Dendritic cell treated with granulocyte-macrophage colony-stimulating factor and Interleukin-4, amounts not matched to agents 40 ng/mL and 50 ng/mL, for 4 days (primary cell): ENCODE results near the gene PIAS1.

Experiments
- H3K27ac Mint-ChIP-seq: one replicate; pipeline ENCODE4 v1.8.0; 2022; ENCODE audit warnings: mild to moderate bottlenecking, mixed read lengths
- H3K27me3 Mint-ChIP-seq: one replicate; pipeline ENCODE4 v1.8.0; 2022; ENCODE audit warnings: mild to moderate bottlenecking, mixed read lengths
- H3K36me3 Mint-ChIP-seq: one replicate; pipeline ENCODE4 v1.8.0; 2022; ENCODE audit warnings: low read depth, mixed read lengths
- H3K4me1 Mint-ChIP-seq: one replicate; pipeline ENCODE4 v1.8.0; 2022; ENCODE audit warnings: low read depth, mixed read lengths
- H3K4me3 Mint-ChIP-seq: one replicate; pipeline ENCODE4 v1.8.0; 2022; ENCODE audit warnings: mild to moderate bottlenecking, moderate library complexity, mixed read lengths
- H3K9me3 Mint-ChIP-seq: one replicate; pipeline ENCODE4 v1.8.0; 2022; ENCODE audit warnings: mixed read lengths
- intact Hi-C: fragments of 100-400 bp; cut with micrococcal nuclease; formaldehyde crosslinking; loops from one replicate; pipeline ENCODE4 v1.15.0; 2022

Gene PIAS1

GRCh38 chr15:68129072-68129471, 75.0 kb downstream of the PIAS1 start:
- no peaks in the 10 kb centered on the region for H3K27me3 Mint-ChIP-seq
- H3K36me3 Mint-ChIP-seq = peaks cover 39% of the 10 kb centered on the region
- intact Hi-C loops = no loop called here
- H3K4me1 Mint-ChIP-seq = peaks cover 26% of the 10 kb centered on the region
- H3K27ac Mint-ChIP-seq = no peak overlapping the region
- H3K9me3 Mint-ChIP-seq = no peaks in the 10 kb centered on the region
- no peak overlapping the region for H3K4me3 Mint-ChIP-seq

GRCh38 chr15:68130851-68131250, 76.7 kb downstream of the PIAS1 start:
- H3K9me3 Mint-ChIP-seq = no peaks in the 10 kb centered on the region
- H3K36me3 Mint-ChIP-seq = peaks cover 22% of the 10 kb centered on the region
- H3K4me1 Mint-ChIP-seq = peaks cover 14% of the 10 kb centered on the region
- H3K27ac Mint-ChIP-seq = no peak overlapping the region
- no peak overlapping the region for H3K4me3 Mint-ChIP-seq
- no peaks in the 10 kb centered on the region for H3K27me3 Mint-ChIP-seq
- intact Hi-C loops = no loop called here

DNA sequence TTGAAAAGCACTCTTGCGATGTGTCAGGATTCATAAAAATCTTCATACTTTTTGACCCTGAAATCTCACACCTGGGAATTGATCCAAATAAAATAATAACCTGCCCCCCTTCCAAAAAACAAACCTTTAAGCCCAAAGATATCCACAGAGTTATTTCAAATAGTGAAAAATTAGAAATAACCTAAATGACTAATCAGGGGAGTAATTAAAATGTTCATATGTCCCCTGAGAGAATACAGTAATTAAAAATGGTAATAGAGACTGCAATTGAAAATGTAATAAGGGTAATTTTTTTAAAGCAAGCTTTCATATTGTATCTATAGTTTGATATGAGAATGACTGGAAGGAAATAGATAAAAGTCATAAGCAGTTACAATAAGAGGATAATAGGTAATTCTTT, 83.0 kb downstream of the PIAS1 start:
- intact Hi-C loops = no loop called here
- H3K27me3 Mint-ChIP-seq = no peaks in the 10 kb centered on the region
- H3K9me3 Mint-ChIP-seq = no peaks in the 10 kb centered on the region
- H3K4me1 Mint-ChIP-seq = peaks cover 6% of the 10 kb centered on the region
- H3K36me3 Mint-ChIP-seq = peaks cover 18% of the 10 kb centered on the region
- H3K4me3 Mint-ChIP-seq = no peak overlapping the region
- no peak overlapping the region for H3K27ac Mint-ChIP-seq

- Mint-ChIP-seq H3K9me3 (no peaks in the 10 kb centered on the region), H3K27me3 (no peaks in the 10 kb centered on the region), H3K27ac (no peak overlapping the region), H3K4me3 (no peak overlapping the region), H3K36me3 (peaks cover 46% of the 10 kb centered on the region), H3K4me1 (peaks cover 11% of the 10 kb centered on the region)
- intact Hi-C loops = no loop called here
These were observed 89.0 kb downstream of the PIAS1 start for GRCh38 chr15:68143129-68143528.

- Mint-ChIP-seq H3K27me3 (no peaks in the 10 kb centered on the region), H3K36me3 (peaks cover 47% of the 10 kb centered on the region), H3K9me3 (no peaks in the 10 kb centered on the region), H3K27ac (no peak overlapping the region), H3K4me1 (peaks cover 13% of the 10 kb centered on the region), H3K4me3 (no peak overlapping the region)
- intact Hi-C loops = no loop called here
These were observed 89.7 kb downstream of the PIAS1 start for GRCh38 chr15:68143785-68144184.

GRCh38 chr15:68145706-68146105, 91.6 kb downstream of the PIAS1 start:
- Mint-ChIP-seq H3K4me3 (no peak overlapping the region), H3K27ac (no peak overlapping the region), H3K9me3 (no peaks in the 10 kb centered on the region), H3K4me1 (peaks cover 19% of the 10 kb centered on the region), H3K27me3 (no peaks in the 10 kb centered on the region), H3K36me3 (peaks cover 56% of the 10 kb centered on the region)
- intact Hi-C loops = no loop called here

DNA sequence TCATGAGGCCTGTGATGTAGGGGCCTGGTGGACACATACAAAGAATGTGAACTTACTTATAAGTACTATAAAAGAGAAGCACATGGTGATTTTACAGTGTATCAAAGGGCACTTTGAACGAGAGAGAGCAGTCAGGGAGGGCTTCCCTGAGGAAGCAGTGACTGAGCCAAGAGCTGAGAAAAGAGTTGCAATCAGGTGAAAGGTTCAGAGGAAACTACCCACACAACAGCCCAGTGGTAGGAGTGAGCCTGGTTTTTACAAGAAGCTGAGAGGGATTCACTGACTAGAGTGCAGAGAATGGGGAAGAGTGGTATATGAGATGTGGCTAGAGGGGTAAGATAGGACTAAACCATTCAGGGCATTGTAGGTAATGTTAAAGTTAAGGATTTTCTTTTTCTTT, 93.9 kb downstream of the PIAS1 start:
- Mint-ChIP-seq H3K4me3 (no peak overlapping the region), H3K4me1 (peaks cover 28% of the 10 kb centered on the region), H3K36me3 (peaks cover 73% of the 10 kb centered on the region), H3K27ac (peak overlapping the region; percentile 41), H3K27me3 (no peaks in the 10 kb centered on the region), H3K9me3 (no peaks in the 10 kb centered on the region)
- intact Hi-C loops = no loop called here

- intact Hi-C loops = no loop called here
- peaks cover 28% of the 10 kb centered on the region for H3K4me1 Mint-ChIP-seq
- no peak overlapping the region for H3K27ac Mint-ChIP-seq
- H3K9me3 Mint-ChIP-seq = no peaks in the 10 kb centered on the region
- H3K36me3 Mint-ChIP-seq = peaks cover 70% of the 10 kb centered on the region
- no peaks in the 10 kb centered on the region for H3K27me3 Mint-ChIP-seq
- H3K4me3 Mint-ChIP-seq = no peak overlapping the region
These were observed 94.9 kb downstream of the PIAS1 start for GRCh38 chr15:68149059-68149458.

DNA sequence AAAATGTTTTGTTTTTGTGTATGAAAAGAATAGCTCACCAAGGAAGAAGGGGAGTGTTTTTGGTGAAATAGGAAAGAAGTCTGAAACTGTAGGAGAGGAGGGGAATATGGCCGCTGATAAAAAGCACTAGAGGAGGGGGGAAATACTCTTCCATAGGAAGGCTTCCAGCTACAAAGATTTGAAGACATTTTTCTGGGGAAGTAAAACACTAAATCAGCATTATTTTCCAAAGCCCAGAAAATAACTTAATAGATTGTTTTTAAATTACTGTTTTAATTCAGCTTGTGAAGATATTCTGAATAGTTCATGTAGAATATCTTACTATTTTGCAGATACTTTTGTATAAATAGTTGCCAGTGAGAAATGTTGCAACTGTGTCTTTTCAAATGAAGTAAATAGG, 96.1 kb downstream of the PIAS1 start:
- H3K9me3 Mint-ChIP-seq = no peaks in the 10 kb centered on the region
- H3K27ac Mint-ChIP-seq = peak overlapping the region; percentile 59
- intact Hi-C loops = no loop called here
- no peak overlapping the region for H3K4me3 Mint-ChIP-seq
- peaks cover 69% of the 10 kb centered on the region for H3K36me3 Mint-ChIP-seq
- no peaks in the 10 kb centered on the region for H3K27me3 Mint-ChIP-seq
- H3K4me1 Mint-ChIP-seq = peaks cover 28% of the 10 kb centered on the region

DNA sequence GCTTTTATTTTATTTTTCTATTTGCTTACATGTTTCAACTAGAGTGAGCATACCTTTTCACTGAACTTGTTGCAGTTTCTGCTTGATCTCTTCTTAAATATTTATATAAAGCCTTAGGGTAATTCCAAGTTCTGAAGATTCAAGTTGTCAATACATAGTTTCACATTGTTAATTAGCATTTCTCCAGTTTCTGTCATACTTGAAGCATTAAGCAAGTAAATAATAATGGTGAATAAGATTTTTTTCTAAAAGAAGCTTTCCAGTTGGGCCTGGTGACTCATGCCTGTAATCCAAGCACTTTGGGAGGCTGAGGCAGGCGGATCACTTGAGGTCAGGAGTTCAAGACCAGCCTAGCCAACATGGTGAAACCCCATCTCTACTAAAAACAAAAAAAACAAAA, 97.2 kb downstream of the PIAS1 start:
- H3K27me3 Mint-ChIP-seq = no peaks in the 10 kb centered on the region
- no peaks in the 10 kb centered on the region for H3K9me3 Mint-ChIP-seq
- no peak overlapping the region for H3K27ac Mint-ChIP-seq
- peaks cover 62% of the 10 kb centered on the region for H3K36me3 Mint-ChIP-seq
- intact Hi-C loops = no loop called here
- H3K4me1 Mint-ChIP-seq = peaks cover 28% of the 10 kb centered on the region
- H3K4me3 Mint-ChIP-seq = no peak overlapping the region

- intact Hi-C loops = no loop called here
- Mint-ChIP-seq H3K27me3 (no peaks in the 10 kb centered on the region), H3K4me1 (peaks cover 28% of the 10 kb centered on the region), H3K9me3 (no peaks in the 10 kb centered on the region), H3K4me3 (no peak overlapping the region), H3K36me3 (peaks cover 53% of the 10 kb centered on the region), H3K27ac (peak overlapping the region; percentile 2)
These were observed 98.2 kb downstream of the PIAS1 start for GRCh38 chr15:68152342-68152741.

DNA sequence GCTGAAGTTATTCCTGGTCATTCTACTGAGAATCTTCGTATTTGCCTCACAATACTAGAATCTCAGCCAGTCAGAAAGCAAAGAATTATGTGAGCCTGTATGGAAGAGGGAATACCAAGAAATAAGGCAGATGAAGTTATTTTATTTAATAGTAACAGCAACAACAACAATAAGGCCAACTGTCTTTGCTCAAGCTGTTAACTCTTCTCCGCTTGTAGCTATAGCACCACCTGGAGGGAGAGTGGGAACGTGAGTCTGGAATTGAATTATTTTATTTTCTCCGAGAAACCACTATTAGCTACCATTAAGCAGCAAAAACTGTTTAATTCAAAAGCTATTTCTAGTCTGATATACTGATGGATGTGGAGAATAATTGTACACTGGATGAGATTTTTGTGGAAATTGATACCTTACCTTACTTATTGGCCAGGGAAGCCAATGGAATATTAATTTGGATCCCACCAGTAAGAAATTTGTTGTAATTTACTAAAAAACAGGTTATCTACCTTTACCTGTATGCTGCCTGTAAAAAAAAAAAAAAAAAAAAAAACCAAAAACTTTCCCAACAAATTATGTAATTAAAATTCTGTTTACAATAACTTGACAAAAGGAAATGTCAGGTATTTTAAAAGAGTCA, 100.9 kb downstream of the PIAS1 start:
- no peaks in the 10 kb centered on the region for H3K27me3 Mint-ChIP-seq
- peak overlapping the region; percentile 13 for H3K27ac Mint-ChIP-seq
- intact Hi-C loops = loop anchor here (2.0 kb wide), 1 partner anchor 292 kb away; no protein-coding TSS in a partner anchor
- H3K36me3 Mint-ChIP-seq = peaks cover 42% of the 10 kb centered on the region
- no peaks in the 10 kb centered on the region for H3K9me3 Mint-ChIP-seq
- H3K4me3 Mint-ChIP-seq = no peak overlapping the region
- peaks cover 12% of the 10 kb centered on the region for H3K4me1 Mint-ChIP-seq

DNA sequence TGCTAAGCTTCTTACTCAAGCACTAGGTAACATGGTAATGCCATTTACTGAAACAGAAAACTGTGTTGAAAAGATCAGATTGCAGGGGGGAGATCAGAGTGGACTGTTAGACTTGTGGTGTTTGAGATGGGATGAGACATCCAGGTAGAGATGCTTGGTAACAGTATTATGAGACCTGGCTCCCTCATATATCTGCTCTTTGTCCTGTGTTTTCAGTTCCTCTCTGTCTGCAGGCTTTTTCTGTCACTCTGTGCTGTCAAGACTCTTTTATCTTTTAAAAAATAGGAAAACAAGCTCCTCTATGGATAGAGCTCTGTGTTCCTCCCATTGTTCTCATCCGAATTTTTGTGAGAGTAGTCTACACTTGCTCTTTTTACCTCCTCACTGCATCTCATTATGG, 103.0 kb downstream of the PIAS1 start:
- intact Hi-C loops = no loop called here
- H3K36me3 Mint-ChIP-seq = peaks cover 44% of the 10 kb centered on the region
- H3K4me1 Mint-ChIP-seq = peaks cover 8% of the 10 kb centered on the region
- H3K27ac Mint-ChIP-seq = no peak overlapping the region
- H3K27me3 Mint-ChIP-seq = no peaks in the 10 kb centered on the region
- no peaks in the 10 kb centered on the region for H3K9me3 Mint-ChIP-seq
- H3K4me3 Mint-ChIP-seq = no peak overlapping the region

DNA sequence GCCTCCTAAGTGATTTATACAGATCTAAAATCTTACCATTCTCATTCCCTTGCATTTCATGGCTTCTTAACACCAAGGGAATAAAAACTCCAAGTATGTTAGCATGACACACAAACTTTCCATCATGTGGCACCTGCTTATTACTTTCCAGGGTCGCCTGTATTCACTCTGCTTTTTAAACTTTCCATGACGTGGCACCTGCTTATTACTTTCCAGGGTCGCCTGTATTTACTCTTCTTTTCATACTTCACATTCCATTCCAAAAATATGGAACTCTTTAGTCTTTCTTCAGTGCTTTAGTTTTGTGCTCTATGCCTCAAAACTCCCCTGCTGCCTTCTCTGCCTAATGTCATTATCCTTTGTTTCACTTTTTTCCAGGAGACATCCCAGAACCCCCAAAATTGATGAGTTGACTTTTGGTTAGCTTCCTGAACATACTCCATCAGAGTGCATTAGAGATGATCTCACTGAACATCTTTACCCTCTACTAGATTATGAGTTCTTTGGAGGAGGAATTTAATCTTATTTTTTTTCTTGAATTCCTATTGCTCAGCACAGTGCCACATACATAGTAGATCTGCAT, 104.0 kb downstream of the PIAS1 start:
- no peak overlapping the region for H3K4me3 Mint-ChIP-seq
- no peak overlapping the region for H3K27ac Mint-ChIP-seq
- intact Hi-C loops = no loop called here
- H3K27me3 Mint-ChIP-seq = no peaks in the 10 kb centered on the region
- H3K4me1 Mint-ChIP-seq = no peaks in the 10 kb centered on the region
- H3K36me3 Mint-ChIP-seq = peaks cover 45% of the 10 kb centered on the region
- H3K9me3 Mint-ChIP-seq = no peaks in the 10 kb centered on the region

DNA sequence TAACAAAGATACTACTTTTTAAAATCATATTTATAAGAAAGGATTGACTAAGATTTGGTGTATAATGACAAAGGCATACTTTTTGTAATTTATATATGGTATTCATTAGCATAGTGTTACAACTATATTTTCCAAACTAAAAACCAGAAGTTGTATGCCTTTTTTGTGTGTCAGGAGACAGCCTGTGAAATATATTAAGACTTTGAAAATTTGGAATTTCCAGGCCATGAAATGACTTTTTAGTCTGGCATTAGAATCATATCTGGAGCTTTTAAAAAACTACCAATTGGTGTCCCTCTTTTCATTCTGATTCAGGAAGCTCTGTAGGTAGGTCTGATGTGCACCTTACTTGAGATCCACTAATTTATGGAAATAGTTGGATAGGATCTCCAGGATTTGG, 109.1 kb downstream of the PIAS1 start:
- Mint-ChIP-seq H3K36me3 (peaks cover 57% of the 10 kb centered on the region), H3K27ac (no peak overlapping the region), H3K27me3 (no peaks in the 10 kb centered on the region), H3K9me3 (no peaks in the 10 kb centered on the region), H3K4me1 (no peaks in the 10 kb centered on the region), H3K4me3 (no peak overlapping the region)
- intact Hi-C loops = no loop called here
